Measurements from ENCODE around the gene GSTA4.
"Not testable (repeated sequence)": the region's sequence is repeated elsewhere in the genome, so short reads cannot be mapped to it uniquely, and the experiment has no call there.

The GSTA4 gene

DNA sequence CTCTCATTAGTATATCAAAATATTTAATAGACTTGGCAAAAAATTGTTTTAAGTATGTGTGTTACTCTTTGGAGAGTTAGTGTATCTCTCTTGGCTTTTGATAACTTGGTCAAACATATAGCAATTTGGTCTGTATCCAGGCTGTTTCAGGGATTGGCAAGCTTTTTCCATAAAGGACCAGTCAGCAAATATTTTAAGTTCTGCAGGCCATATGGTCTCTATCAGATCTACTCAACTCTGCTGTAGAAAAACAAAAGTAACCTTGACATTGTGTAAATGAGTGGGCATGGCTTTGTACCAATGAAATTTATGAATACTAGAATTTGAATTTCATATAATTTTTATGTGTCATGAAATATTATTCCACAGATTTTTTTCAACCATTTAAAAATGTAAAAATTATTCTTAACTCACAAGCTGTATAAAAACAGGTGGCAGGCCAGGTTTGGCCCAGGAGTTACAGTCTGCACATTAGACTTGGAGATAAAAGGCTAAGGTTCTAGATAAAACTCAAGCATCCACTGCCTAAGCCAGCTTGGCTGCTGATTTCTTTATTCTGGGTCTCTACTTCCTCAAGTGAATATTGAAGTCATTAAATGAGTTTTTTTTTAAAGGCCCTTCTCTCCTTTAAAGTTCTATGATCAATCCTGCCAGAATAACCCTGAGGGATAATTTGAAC lies 13.7 kb downstream of the GSTA4 start:
- no peak overlapping the region for H3K27ac ChIP-seq
- DNase-seq (ENCODE audit: low read depth, low spot score): no peak

DNA sequence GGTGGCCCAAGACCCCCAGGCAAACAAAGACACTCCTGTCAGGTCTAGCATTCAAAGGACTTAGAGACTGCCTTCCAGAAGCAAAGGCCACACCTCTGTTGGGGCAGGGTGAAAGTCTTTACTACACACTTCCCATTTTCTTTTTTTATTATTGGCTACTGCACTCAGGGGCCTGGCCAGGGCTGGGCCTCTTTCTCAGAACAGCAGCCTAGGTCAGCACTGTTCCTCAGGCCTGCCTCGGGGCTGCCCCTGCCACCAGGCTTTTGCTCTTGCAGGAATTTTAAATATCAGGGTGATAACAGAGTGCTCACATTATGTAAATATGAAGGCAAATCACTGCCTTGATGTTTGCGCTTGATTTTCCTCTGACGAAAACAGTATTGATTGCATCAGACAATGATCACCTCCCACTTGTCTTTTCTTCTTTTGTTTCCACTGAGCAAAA lies 18.5 kb downstream of the GSTA4 start:
- no peak for DNase-seq (ENCODE audit: low read depth, low spot score)
- no peak overlapping the region for H3K27ac ChIP-seq

DNA sequence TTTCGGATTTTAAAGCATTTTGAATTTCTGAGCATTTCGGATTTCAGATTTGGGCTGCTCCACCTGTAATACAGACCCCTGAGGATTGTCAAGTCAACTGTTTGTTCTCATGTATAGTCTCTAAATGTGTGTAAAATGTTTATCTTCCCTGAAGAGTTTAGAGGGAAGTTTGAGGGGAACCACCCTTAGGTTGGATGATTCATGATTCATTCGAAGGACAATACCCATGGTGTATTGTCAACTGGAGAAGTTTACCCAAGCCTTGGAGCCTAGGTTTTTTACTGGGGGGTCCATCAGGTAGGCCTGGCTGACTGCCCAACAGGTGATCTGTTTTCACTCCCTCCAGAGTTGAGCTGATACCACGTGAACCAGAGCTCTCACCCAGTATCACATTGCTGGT lies 18.9 kb downstream of the GSTA4 start:
- DNase-seq (ENCODE audit: low read depth, low spot score): no peak
- no peak overlapping the region for H3K27ac ChIP-seq

DNA sequence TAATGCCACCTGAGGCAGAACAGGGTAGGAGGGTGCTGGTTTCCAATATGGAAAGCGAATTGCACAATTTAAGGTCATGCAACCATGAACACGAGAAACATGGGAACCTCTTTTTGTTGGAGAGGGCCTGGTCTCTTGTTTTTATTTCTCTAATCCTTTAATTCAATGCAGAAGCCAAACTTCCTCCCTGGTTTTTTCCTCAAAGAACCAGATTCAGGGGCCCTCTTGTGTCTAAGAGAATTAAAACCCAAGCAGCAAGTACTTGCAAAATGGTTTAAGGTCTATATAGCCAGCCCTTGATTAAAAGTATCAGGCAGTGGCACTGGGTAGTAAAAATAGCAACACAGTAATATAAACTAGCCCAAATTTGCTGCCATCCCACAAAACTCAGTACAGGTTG lies 19.5 kb downstream of the GSTA4 start:
- H3K27ac ChIP-seq: no peak overlapping the region
- no peak for DNase-seq (ENCODE audit: low read depth, low spot score)

DNA sequence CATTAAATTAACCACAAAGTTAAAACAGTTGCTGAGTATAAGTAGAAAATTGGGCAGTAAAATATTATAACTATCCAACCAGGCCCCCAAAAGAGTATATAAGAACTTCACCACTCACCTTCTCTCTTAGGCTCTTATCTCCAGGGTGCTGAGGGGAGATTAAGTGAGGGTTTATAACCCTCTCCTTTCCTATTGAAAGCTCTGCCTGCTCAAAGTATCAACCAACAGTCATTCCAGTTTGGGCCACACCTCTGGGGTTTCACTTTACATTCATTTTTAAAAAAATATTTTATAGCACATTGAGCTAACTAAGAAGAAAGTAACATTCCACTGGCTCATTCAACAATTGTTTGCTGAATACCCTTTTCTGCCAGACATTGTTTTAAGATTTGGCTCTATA lies 22.1 kb downstream of the GSTA4 start:
- DNase-seq (ENCODE audit: low read depth, low spot score): no peak
- H3K27ac ChIP-seq: no peak overlapping the region

DNA sequence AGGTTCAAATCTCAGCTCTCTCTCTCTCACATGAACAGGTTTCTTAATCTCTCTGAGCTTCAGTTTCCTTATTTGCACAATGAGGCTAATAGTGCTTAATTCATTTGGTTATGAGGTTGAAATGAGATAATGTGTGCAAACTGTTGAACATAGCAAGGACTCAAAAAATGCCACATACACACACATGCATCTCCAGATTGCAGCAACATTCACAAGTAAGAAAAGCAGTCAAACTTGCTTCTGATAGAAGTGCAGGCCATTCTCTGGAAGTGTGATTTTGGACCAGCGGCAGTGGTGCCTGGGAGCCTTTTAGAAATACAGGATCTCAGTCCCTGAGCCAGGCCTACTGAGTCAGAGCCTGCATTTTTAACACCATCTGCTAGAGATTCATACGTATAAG lies 25.7 kb downstream of the GSTA4 start:
- no peak for DNase-seq (ENCODE audit: low read depth, low spot score)
- H3K27ac ChIP-seq: no peak overlapping the region

DNA sequence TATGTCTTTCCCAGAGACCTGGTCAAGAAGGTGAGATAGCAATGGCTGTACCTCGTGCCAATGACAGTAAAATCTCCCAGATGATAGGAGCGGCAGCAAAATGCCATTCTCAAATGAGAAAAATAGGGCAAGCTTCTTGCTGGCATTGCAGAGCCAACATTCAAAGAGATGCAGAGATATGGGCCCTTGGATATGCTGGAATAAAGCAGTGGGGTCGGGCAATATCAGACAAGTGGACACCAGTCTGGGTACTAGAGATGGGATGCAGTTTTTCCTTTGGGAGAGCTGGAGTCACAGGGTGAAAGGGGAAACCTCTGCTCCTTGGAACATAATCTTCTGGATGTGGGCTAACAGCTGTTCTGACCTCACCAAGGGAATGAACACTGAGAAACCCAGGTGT lies 29.0 kb downstream of the GSTA4 start:
- H3K27ac ChIP-seq: no peak overlapping the region
- no peak for DNase-seq (ENCODE audit: low read depth, low spot score)

DNA sequence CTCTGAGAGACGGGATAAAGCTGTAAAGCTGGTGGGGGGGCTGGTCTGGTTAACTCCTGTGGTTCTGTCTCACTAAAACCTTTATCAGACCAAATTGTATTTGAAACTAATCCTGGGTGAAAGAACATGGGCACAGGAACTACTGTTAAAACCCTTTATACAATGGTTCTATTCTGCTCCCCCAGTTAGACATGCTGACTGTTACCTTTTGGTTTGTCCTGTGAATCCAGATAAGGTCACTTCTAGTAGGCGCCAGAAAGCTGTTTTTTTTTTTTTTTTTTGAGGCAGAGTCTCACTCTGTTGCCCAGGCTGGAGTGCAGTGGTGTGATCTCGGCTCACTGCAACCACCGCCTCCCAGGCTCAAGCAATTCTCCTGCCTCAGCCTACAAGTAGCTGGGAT lies 29.7 kb downstream of the GSTA4 start:
- no peak for DNase-seq (ENCODE audit: low read depth, low spot score)
- no peak overlapping the region for H3K27ac ChIP-seq

DNA sequence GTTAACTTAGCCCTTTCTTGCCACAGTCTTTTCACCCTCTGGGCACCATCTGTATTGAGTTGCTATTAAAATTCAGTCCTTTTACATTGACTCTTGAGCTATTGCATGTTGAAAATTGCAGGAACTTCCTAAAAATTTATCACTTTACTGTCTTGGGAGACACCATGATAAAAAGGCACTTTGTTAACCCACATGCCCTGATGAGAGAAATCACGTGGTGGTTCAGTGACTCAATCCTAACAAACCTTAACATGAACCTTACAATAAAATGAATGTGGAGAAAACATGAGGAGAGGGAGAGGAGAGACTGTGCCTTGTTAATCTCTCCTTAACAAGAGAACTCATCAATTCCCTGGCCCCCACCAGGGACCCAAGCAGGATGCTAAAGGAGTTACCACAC lies 30.8 kb downstream of the GSTA4 start:
- no peak for DNase-seq (ENCODE audit: low read depth, low spot score)
- no peak overlapping the region for H3K27ac ChIP-seq

DNA sequence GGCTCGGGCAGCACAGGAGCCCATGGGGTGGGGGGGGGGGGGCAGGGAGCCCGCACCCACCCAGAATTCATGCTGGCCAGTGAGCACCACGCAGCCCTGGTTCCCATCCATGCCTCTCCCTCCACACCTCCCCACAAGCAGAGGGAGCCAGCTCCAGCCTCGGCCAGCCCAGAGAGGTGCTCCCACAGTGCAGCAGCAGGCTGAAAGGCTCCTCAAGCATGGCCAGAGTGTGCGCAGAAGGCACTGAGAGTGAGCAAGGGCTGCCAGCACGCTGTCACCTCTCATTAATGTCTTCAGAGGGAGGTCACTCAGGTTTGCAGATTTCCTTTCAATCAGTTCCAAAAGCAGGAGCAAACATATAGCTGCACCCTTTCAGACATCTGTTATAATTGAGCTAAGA lies 32.4 kb downstream of the GSTA4 start:
- no peak for DNase-seq (ENCODE audit: low read depth, low spot score)
- no peak overlapping the region for H3K27ac ChIP-seq

DNA sequence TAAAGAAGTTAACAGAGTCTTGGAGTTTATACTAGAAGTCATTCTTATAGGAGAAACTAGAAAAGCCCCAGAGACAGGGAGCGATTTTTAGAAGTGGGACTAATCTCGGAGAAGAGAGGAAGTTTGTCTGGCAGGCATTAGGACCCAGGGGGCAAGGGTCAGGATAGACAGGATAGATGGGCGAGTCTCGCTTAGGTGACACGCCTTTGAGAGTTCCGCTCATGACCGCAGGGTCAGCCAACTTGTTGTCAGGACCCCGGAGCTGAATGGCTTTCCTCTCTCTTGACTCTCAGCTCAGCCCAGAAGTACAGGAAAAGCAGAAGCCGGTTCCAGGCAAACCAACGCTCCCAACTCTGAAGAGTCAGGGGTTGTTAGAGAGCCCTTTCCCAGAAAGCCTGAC lies 34.1 kb downstream of the GSTA4 start:
- H3K27ac ChIP-seq; DNase-seq (ENCODE audit: low read depth, low spot score): not testable (repeated sequence)

DNA sequence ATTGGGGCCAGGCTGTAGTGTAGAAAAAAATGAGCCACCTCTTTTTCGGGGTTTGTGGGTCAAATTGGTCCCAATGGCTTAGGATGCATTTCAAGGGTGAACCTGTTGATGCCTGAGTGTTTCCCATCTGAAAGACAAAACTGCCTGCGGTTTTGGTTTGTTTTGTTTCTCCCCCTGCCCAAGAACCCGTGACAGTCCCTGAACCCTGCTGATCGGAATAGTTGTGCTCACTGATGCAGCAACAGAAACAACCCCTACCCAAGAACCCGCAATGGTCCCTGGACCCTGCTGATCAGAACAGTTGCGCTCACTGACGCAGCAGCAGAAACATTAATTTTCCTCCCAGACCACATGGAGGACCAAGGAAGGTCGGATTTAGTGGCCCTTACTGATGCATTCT lies 34.9 kb downstream of the GSTA4 start:
- H3K27ac ChIP-seq; DNase-seq (ENCODE audit: low read depth, low spot score): not testable (repeated sequence)

DNA sequence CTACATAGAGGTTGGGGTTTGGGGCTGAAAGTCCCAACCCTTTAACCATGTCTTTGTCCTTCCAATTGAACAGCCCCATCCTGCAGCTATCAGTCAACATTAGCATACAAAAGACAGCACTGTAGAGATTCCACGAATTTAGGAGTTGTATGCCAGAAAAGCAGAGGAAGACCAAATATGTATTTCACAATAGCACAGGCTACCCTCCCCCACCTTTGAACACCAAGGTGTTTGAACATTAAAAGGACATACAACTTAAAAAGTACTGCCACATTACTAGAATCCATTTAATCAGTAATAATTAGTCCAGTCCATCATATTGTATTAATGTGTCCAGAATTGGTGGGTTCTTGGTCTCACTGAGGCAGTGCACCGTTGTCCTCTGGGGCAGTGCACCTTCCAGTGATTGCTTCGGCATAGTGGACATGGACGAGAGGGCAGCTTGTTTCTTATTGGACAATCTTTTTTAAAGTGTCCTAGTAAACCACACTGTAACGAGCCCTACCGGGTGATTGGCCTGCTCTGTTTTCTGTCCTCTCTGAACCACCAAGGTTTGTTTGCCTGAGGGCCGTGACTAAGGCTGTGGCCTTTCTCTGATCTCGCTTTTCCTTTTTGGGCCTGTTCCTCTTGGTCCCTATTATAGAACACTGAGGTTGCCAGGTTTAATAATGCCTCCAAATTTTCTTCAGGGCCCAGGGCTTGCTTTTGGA lies 36.4 kb downstream of the GSTA4 start:
- H3K27ac ChIP-seq: no peak overlapping the region
- no peak for DNase-seq (ENCODE audit: low read depth, low spot score)

DNA sequence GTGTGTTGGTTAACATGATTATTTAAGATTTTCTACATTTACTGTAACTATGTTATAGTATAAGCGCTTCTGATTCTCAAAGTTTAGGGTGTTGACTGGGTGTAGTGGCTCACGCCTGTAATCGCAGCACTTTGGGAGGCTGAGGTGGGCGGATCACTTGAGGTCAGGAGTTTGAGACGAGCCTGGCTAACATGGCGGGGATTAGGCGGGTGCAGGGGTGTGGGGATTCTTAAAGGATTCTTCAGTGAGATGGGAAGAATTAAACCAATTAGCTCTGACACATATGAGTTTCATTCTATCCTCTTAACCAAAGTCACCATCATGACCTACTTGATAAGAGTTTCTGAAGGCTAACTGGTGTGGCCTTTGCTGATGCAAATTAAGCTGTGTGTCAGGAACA lies 39.2 kb downstream of the GSTA4 start:
- H3K27ac ChIP-seq: no peak overlapping the region

DNA sequence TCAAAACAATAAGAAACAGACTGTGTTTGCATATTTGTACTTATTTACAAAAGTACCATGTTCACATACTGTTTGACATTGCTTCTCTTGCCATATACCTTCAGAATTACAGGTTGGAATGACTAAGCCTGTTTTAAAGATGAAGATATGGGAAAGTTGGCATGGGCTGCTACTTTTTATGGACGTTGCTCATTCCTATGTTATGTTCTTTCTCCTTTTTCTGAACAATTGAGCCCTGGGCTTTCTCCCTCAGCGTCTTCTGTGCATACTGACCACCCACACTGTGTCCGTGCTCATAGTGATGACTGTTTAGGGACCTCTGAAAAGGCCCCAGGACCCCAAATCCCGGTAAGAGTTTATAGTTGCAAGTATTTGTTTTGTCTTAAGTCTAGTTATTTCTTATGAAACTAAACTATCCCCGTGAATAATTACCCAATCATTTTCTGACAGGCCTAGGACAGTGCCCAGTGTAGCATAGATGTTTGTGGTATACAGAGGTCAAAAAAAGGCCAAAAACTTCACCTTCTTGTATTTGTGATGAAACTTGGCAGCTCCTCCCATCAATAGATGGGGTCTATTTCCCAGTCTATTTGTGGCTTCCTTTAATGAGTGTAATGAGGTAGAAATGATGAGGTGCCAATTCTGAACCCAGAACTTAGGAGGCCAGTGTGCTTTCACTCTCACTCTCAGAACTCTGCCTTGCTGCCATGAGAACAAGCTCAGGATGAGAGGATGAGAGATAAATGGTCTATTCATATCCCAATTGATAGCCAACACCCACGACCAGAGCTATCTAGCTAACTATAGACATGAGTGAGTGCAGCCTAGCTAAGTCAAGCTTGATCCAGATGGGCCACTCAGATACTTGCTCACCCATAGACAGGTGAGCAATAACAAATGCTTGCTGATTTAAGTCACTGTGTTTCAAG lies 40.9 kb downstream of the GSTA4 start:
- peak; percentile 34 for DNase-seq (ENCODE audit: low read depth, low spot score)
- H3K27ac ChIP-seq: no peak overlapping the region

More for the DNA sequence above, 39.2 kb downstream of the GSTA4 start:
- DNase-seq (ENCODE audit: low read depth, low spot score): no peak

DNA sequence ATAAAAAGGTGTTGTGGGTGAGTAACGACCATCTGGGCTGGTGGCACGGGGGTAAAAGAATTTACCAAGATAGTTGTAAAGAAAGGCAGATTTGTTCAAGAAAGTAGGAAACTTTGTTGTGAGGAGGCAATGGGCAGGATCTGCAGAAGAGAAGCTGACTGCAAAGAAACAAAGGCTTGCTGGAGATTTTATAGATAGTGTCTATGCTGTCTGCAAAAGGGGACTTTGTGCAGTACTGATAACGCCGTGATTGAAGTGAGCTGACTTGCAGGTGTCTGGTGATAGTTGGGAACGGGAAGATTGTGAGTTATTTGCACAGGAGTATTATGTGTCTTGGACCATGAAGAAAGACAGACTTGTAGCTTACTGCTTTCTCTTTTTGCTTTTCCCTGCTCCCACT lies 48.8 kb downstream of the GSTA4 start:
- DNase-seq (ENCODE audit: low read depth, low spot score): no peak
- H3K27ac ChIP-seq: no peak overlapping the region

DNA sequence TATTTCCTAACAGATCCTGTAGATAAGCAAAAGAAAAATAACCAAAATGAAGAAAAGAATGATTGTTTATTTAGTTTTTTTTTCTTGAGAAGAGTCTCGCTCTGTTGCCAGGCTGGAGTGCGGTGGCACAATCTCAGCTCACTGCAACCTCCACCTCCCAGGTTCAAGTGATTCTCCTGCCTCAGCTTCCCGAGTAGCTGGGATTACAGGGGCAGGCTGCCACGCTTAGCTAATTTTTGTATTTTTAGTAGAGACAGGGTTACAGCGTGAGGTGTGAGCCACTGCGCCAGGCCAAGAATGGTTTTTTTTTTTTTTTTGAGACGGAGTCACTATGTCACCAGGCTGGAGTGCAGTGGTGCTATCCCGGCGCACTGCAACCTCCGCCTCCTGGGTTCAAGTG lies 52.3 kb downstream of the GSTA4 start:
- not testable (repeated sequence) for DNase-seq (ENCODE audit: low read depth, low spot score)

DNA sequence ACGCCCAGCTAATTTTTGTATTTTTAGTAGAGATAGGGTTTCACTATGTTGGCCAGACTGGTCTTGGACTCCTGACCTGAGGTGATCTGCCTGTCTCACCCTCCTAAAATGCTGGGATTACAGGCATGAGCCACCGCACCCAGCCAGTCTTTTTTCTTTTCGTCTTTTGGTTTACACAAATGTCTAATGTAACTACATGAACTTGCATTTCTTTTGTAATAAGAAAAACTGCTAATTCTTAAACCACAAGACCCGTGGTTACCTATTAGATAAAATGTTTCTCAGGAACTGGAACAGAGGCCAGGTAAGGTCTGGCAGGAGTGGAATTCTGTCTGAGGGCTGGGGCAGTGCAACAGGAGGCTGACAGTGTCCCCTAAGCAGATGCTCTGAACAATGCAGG lies 52.9 kb downstream of the GSTA4 start:
- no peak overlapping the region for H3K27ac ChIP-seq
- DNase-seq (ENCODE audit: low read depth, low spot score): no peak

More for the DNA sequence above, 52.3 kb downstream of the GSTA4 start:
- not testable (repeated sequence) for H3K27ac ChIP-seq

DNA sequence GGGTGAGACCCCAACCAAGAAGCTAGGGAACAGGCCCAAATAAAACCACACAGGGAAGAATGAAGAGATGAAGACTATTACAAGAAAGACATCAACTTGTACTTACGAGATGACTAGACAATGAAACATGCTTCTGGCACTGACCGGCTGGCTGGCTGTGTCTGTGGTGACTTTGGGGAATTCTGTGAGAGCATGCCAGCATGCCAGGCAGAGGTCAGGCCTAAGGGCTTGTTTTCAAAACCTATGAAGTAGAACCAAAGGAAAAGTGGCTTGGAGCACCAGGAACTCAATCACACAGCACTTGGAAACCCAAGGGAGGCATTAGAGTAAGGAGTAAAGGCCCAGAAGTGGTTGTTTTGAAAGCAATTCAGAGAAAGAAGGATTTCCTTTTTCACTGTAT lies 57.2 kb downstream of the GSTA4 start:
- DNase-seq (ENCODE audit: low read depth, low spot score): no peak
- no peak overlapping the region for H3K27ac ChIP-seq

DNA sequence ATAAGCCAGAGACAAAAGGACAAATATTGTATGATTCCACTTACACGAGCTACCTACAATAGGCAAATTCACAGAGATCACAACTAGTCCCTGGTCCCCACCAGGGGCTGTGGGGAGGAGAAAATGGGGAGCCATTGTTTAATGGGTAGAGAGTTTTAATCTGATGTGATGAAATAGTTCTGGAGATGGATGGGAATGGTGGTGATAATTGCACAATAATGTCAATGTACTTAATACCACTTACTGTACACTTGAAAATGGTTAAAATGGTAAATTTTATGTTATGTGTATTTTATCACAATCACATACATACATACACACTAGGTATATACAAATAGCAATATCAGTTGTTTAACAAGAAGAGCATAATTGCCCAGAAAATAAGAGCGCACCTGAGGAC lies 61.3 kb downstream of the GSTA4 start:
- no peak for DNase-seq (ENCODE audit: low read depth, low spot score)
- no peak overlapping the region for H3K27ac ChIP-seq

DNA sequence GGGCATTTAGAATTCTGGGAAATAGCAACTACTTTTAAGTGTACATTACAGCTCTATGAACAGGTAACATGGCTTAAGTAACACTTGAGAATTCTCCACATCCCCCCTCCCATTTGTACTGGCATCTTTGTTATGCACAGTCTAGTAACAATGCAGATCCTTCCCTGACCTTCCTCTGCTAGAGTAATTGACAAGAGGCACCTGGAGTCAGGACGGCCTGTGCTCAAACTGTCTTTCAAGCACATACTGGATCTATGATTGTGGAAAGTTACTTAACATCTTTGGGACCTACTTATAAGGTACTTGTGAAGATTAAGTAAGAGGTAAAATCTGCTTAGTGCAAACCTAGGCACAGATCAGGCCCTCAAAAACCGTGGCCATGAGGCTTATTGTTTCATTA lies 63.7 kb downstream of the GSTA4 start:
- H3K27ac ChIP-seq: no peak overlapping the region
- DNase-seq (ENCODE audit: low read depth, low spot score): no peak

All from epithelial cell of prostate (primary cell).